Activated effector memory CD4-positive, alpha-beta T cell treated with anti-CD3 and anti-CD28 coated beads, Interleukin-2, amount 50 U/mL, for 16 hours (primary cell): ENCODE results near the gene CYTH3.
"Not testable (repeated sequence)": the region's sequence is repeated elsewhere in the genome, so short reads cannot be mapped to it uniquely, and the experiment has no call there.

Source experiments
- DNase-seq: peaks from one replicate; pipeline ENCODE4 v3.0.0-alpha.2; 2020

Gene CYTH3

DNA sequence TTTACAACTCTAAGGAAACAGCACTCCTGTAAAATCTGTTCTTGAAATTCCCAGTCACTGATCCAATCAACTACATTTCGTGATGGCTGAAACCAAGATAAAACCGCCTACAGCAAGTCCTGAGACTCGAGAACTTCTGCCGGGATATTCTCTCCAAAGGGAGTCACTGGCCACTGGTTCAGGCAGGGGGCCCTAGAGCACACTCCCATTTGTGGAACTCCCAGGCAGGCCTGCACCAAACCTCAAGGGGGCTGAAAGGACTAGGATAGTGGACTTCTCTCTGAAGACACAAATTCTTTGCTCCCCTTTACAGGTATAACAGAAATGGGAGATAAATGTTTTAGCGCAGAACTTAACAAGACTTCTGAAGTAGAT, 16.3 kb downstream of the CYTH3 start:
- DNase-seq = no peak

DNA sequence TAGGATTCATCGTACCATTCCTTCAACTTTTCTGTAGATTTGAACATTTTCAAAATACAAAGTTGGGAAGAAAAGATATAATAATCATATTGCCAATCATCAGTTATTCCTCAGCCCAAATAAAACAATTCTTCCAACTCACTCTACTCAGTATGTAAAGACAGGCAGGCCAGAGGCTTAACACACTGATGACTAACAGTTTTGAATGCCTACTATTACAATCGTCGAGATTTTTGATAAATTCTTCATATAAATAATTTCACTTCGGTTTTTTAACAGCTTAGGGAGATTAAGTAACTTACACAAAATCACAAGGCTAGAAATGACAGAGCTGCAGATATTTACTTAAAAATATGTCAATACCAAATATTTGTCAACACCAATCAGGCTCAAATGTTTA, 17.6 kb downstream of the CYTH3 start:
- no peak for DNase-seq

DNA sequence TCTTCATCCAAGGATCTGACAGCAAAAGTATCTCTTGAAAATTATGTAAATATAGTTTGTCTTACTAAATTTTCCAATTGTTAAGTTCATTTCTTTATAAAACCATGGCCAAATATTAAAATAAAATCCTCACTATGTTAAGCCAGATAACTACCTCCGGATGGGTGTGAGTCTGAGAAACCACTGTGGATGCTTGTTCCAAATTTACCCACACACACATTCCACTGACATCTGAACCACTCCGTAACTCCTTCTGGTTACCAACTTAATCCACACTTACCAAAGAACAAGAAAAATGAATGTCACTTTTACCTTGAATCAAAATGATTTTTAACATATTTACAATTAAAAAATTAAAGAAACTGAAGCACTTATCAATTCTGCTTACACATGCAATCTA, 19.7 kb downstream of the CYTH3 start:
- no peak for DNase-seq

DNA sequence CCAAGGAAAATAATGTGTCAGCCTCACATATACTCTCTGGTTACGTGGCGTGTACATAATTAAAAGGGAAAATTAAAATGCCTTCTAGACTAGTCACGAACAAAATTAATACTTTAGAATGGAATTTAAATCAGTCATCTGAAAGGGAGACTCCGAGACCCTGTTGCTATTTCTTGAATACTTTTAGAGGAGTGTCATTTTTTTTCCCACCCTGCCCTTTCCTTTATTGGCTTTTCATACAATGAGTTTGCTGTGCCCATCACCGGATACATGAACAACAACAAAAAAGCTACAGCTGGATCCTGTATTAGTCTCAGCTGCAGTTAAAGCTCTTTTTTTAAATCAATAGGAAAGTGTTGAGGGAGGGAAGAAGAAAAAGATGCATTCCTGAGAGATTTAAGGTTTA, 20.1 kb downstream of the CYTH3 start:
- no peak for DNase-seq

DNA sequence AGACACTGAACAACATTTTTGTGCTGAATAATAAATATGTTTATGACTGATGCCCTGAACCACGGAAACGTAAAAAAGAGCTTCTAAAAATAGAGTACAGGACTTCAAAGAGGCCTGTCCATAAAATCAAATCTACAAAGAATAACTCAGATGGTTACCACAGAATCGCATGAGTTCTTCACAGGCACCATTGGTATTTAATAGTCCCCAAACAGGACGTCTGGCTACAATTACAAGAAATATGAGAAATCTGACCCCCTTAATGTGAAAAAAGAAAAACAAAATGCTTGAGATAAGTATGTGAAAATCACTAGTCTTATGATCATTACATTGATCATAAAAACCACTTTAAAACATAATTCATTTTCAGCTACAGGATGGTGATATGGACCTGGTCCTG, 20.8 kb downstream of the CYTH3 start:
- no peak for DNase-seq

DNA sequence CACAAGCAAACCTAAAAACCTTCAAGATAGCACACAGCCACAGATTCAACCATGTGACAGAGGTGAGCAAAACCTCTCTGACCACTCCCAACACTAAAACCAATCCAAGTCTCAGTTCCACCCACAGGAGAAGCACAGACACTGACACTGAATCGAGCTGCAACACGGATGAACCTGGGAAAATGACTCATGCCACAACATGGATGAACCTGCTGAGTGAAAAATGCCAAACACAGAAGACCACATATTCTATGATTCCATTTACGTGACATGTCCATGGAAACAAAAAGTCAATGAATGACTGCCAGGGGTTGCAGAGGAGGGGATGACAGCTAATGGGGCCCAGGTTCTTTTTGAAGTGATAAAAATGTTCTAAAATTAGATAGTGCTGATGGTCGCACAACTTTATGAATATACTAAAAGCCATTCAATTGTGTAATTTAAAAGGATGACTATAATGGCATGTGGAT, 22.0 kb downstream of the CYTH3 start:
- DNase-seq = peak; percentile 65

DNA sequence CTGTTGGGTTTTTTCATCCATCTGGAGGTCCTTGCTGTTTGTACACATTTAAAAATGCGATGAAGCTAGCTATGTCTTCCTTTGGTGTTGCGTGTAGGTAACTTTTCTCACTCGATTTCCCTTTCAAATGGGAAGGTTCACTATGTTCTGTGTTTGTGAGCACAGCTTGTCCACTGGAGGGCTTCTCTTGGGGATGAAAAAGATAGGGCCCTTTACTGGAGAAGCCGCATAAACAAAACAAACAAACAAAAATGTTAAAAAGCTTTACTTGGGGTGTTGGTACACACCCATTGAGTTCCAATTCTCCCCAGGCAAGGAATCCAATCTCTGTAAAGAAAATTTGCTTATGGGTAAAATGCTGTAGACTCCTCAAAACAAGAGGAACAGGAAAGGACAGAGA, 23.4 kb downstream of the CYTH3 start:
- DNase-seq = no peak

DNA sequence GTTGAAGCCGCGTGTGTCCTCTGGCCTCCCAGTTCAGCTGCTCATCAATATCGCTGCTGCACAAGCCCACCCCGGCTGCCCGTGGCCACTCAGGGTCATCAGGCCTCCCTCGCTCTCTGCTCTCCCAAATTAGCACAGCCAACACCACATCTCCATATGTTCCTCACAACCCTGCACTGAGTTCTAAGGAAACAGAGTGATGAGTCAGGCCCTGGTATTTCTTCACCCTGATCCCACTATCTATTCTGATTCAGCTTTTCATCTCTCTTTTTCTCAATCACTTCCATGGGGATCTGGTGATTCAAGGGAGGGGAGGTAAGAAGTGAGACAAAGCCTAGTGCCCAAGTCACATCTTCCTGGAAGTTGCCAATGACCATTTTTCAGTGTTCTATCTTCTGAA, 23.8 kb downstream of the CYTH3 start:
- no peak for DNase-seq

DNA sequence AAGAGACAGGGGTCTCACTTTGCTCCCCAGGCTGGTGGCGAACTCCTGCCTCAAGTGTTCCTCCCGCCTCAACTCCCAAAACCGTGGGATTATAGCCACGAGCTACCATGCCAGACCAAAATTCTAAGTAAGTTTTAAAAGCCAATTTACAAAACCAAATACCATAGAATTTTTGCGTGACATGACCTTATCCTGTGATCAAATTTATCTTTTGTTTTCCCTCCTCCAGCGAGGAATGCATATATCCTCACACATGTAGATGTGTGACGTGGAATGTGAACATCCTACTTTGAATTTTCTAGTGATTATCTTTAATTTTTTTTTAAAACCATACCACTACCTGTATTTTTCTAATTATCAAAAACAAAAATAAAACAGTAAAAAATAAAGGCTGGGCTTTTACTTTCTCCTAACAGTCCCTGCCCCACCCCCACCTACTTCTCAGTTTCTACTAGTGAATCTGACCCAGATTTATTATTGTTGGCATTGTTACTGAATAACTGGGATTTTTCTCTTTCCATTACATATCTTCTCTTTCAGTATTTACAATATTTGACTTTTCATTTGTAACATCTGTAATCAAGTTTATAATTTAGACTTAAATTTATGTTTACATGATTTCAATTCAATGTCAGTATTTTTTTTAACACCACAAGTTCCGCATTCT, 26.0 kb downstream of the CYTH3 start:
- DNase-seq = no peak

DNA sequence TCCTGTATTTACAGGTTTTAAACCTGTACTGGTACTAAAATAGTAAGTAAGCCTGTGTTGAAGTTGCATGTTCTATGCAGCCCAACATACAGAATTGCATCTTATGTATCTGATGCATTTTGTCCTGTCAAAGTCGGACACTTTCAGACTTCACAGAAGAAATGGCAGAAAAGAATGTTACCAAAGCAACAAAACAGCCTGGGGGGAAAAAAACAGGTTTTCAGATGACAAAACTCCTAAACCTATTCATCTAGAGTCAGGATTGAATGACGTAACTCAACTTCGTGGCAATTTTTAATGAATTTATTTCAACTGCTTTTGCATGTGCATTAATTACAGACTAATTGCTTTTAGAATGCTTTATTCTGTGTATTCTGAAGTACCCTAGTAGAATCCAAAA, 28.4 kb downstream of the CYTH3 start:
- no peak for DNase-seq

DNA sequence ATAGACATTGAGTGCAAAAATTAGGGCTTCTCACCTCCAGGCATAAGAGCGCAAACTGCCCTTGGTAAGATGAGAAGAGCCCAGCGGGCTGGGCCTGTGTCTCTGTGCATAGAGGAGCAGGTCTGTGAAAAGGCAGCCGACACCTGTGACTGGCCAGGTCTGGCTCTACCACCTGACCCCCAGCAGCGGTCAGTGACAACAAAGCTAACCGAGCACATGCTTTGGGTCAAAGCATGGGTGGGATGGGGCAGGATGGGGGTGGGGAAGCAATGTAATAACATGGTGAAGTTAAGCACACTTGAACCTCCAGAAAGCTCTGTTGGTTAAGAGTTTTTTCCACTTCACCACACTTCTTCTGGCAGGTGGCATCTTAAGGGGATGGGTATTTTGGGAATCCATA, 29.3 kb downstream of the CYTH3 start:
- DNase-seq = no peak

DNA sequence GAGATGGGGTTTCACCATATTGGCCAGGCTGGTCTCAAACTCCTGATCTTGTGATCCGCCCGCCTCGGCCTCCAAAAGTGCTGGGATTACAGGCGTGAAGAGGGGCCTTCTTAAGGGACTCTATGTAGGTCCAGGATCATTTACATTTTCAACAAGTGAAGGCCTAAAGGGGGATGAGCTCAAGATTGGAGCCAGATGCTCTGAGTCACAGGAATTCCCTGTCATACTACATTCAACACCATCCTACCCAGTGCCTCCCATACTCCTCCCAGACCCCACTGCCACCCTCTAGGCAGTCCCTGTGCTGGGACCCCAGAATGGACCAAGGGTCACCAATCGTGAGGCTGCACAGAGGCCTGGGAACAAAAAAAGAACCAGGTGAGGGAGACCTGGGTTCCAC, 29.9 kb downstream of the CYTH3 start:
- DNase-seq = no peak

DNA sequence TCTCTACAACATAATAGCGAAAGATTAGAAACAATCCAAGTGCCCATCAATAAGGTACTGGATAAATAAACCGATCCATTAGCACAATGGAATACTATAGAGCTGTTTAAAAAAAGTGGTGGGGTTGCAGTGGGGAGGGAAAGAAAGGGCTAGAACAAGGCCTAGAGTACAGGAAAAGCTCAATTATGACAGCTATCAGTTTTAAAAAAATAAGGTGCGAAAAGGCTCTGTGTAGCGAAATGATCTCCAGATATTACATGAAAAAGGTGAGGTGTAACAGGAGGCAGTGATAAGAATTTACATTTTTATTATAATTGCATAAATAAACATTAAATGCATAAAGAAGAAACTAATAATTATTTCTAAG, 30.8 kb downstream of the CYTH3 start:
- DNase-seq = no peak

DNA sequence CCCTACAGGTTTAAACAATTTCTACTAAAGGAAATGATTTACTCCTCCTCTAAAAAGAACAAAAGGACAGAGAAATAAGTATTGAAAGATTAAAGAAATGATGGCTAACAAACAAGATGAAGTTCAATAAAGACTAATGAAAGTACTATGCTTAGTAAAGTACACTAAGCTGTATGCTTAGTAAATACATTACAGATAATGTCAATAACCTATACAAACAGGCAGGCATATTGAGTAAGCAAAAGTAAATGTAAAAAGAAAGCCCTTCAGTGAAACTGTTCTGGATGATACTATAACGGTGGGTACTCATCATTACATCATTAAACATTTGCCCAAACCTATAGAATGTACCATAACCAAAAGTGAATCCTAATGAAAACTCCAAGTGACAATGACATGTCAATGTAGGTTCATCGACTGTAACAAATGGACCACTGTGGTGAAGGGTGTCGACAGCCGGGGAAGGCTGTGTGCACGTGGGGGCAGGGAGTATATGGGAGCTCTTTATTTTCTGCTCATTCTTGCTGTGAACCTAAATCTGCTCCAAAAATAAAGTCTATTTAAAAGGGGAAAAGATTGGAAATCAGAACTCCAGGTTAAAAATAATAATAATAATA, 34.0 kb downstream of the CYTH3 start:
- no peak for DNase-seq

DNA sequence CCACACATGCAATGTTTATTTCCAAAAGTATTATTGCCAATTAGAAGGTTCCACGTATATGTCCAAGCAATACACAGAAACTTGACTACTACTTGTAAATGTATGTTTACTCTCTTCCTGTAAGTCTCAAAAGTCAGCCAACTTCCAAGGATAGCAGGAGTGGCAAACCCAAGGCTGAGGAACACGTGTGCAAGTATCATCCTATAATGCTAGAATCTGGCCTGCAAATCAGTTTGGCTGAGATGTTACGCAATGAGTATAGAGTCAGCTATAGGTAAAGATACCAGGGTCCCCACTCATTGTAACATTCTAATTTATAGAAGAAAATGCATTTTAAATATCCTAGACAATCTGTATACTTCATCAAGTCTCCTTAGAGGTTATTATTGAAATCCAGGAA, 34.7 kb downstream of the CYTH3 start:
- DNase-seq = no peak

DNA sequence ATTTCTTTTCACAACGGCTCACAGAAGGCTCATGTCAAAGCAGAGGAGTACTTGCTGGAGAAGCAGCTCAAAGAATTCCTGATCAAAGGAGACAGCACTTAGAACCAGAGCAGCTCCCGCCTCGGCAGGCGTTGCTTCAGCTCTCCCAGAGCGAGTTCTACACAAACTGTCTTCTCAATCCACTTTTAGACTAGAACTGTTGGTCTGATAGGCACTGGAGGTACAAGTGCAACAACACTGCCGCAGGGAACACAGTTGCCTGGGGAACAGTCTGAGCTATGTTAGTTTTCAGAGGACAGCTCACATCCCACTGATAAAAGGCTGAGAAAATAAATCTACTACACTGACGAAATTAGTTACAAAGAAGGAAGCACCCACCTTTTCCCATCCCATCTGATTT, 35.4 kb downstream of the CYTH3 start:
- DNase-seq = no peak

DNA sequence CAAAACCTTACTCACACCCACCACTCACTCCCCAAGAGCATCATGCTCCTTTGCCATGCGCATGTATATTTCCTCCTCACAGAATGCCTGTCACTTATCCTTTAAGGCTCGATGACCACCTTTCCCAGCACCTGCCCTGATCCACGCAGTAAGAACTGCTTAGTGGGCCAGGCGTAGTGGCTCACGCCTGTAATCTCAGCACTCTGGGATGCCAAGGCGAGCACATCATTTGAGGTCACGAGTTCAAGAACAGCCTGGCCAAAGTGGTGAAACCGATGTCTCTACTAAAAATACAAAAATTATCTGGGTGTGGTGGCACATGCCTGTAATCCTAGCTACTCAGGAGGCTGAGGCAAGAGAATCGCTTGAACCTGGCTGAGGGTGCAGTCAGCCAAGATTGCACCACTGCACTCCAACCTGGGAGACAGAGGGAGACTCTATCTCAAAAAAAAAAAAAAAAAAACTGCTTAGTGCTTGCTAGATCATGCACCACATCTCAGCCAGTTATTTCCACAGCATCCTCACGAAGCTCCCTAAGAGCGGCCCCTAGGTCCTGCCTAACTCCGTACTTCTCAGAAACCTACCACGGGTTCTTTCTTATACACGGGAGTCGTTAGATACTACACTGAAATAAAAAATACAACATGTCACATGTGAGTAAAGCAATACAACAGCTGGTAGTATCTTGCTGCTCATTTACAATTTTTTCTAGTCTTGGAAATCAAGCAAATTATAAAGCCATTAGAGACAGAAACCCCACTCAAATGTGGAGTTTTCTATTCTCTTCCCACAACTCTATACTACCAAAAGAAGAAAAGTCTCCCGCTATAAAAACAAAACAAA, 37.2 kb downstream of the CYTH3 start:
- DNase-seq = no peak

DNA sequence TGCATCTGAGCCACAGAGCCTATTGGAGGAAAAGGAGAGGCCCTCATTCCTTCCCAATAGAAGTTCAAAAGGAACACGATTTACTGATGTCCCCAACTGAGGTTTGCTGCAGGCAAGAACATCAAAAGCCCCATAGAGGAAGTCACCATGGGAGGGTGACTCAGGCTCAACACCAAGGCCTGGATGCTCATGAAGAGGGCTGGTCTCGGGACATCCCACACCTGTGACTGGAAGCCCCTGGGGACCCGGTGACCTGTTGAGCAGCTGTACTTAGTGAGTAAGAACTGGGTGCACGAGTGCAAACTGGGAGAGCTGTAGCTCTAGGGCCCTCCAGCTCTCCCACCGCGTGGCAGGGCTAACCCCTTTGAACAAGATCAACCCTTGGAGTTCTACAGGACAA, 38.0 kb downstream of the CYTH3 start:
- DNase-seq = no peak

DNA sequence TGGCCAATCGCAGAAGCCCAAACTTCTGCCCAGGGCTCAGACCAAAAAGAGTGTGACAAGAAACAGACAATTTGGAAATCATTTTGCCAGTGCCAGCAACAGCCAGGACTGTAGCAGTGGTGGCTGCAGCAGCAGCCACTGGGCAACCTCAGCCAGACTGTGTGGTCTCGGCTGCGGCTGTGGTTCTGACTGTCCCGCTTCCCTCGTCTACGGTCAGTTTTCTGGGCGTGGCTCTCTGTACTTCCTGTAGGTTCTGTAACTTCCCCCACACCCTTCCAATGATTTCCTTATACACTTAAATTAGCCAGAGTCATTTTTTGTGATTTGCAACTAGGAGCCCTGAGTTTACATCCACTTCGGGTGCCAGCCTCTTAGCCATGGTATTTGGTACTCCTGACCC, 39.9 kb downstream of the CYTH3 start:
- DNase-seq = no peak

DNA sequence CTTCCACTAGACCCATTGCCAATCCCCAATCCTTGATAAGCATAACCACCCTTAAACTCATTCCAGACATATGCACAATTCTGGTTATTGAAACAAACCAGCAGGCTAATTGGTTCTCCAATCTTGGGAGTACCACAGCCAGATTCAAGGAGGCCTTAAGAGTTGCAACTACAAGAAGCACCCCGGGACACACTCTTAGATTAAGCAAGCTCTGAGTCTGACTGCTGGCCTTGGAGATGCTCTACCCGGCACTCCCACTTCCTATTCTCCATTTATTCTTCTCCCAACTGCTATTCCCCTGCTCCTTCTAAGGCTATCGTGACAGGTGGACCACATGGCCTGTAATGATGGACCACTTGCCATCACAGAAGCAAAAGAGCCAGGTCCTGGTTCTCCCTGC, 40.3 kb downstream of the CYTH3 start:
- DNase-seq = no peak

DNA sequence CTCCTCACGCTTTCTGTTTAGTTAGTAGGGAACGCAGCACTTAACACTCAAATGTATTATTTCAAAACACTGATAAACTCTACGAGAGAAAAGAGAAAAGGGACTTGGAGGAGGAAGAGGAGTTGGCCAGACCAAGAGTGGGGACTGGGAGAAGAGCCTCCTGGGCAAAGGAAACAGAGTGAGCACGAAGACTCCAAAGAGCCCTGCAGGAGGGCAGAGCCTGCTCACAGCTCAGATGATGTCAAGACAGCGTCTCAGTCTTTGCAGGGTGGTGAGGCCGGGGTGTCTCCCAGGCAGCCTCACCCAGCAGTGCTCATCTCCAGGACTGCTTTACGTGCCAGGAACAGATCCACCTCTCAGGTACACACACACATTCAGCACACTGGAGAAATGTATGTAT, 41.2 kb downstream of the CYTH3 start:
- DNase-seq = no peak

DNA sequence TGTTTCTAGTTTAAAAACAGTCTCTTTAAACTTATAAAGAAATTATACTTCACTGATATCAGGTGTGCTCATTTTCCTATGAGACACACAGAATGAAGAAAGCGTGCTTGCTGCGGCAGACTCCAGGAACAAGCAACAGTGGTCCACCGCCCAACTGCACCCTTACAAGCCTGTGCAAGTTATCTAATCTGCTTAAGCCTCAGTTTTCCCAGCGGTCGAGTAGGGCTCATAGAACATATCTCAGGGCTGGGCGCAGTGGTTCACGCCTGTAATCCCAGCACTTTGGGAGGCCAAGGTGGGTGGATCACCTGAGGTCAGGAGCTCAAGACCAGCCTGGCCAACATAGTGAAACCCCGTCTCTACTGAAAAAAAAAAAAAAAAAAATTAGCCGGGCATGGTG, 43.1 kb downstream of the CYTH3 start:
- DNase-seq = not testable (repeated sequence)

DNA sequence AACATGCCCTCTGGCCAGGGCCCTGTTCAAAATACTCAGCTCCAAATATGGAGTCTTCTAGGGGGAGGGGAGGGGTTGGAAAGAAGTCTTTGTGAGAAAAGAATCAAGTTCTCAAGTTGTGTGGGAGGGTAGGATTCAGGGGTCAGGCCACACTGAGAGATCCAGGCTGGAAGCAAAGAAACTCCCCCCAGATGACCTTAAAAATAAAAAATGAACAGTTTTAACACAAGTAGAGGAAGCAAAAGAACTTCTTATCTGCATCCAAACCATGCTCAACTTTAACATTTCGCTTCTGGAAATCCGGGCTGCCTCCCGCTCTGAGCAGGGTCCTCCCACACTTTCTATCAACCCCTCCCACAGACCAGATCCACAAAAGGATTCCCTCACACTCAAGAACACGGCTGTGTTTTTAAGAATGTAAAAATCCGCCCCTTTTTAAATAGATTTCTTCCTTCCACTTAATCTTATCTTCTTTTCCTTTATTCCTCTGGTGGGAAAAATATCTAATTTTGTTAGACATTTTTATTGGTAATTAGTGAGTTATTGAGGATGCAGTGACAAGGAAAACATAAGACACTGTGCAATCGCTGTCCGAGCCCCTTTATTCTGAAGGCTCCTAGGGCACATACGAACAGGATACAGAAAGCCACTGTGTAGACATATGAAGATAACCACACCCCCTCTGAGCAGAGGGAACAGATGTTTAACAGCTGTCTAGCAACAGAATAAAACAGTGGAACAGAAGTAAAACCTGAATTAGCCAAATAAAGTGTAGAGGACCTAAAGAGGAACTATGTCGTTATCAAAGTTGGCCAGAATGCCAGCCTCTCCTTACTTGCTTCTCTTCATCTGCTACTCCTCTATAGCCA, 43.8 kb downstream of the CYTH3 start:
- DNase-seq = no peak
